Astrocyte (in vitro differentiated cells and primary cell): ENCODE data around the gene ANKUB1. TPM values are rescaled to one million over a fixed set of nuclear protein-coding genes. Genes with fewer than 3 reads are reported as not detected.
A peak's percentile ranks its signal among the peaks of the same experiment; 100 is the strongest.

Experiments used
- DNase-seq: peaks from one replicate; pipeline ENCODE4 v3.0.0-alpha.2; 2010; ENCODE audit warnings: low read depth
- FAIRE-seq: peaks from 2 replicates; lab custom pipeline; 2011; peaks lifted over from hg19 to GRCh38; lab: Jason Lieb, UNC
- H2AFZ ChIP-seq: 2 replicates; pipeline ENCODE4 v1.6.0; 2012; ENCODE audit warnings: low read depth, low read length, inconsistent platforms
- H3K27ac ChIP-seq: 2 replicates; pipeline ENCODE4 v1.5.1; 2011; ENCODE audit warnings: low read depth, low read length, inconsistent platforms
- H3K27me3 ChIP-seq: 2 replicates; pipeline ENCODE4 v1.6.0; 2011; ENCODE audit warnings: low read length, inconsistent platforms; ENCODE audit not compliant: insufficient read depth
- H3K36me3 ChIP-seq: 2 replicates; pipeline ENCODE4 v1.5.1; 2011; ENCODE audit warnings: low read length, inconsistent platforms; ENCODE audit not compliant: insufficient read depth
- H3K4me1 ChIP-seq: 2 replicates; pipeline ENCODE4 v1.5.1; 2011; ENCODE audit warnings: low read length, inconsistent platforms; ENCODE audit not compliant: insufficient read depth
- H3K4me2 ChIP-seq: 2 replicates; pipeline ENCODE4 v1.6.0; 2012; ENCODE audit warnings: low read length, inconsistent platforms
- H3K4me3 ChIP-seq: 2 replicates; pipeline ENCODE4 v1.5.1; 2011; ENCODE audit warnings: low read depth, mild to moderate bottlenecking, low read length, inconsistent platforms; ENCODE audit not compliant: insufficient read depth
- H3K79me2 ChIP-seq: 2 replicates; pipeline ENCODE4 v1.6.0; 2012; ENCODE audit warnings: mild to moderate bottlenecking, low read length, inconsistent platforms; ENCODE audit not compliant: insufficient read depth
- H3K9ac ChIP-seq: 2 replicates; pipeline ENCODE4 v1.6.0; 2012; ENCODE audit warnings: mild to moderate bottlenecking, low read length, inconsistent platforms
- H3K9me3 ChIP-seq: 2 replicates; pipeline ENCODE4 v1.5.1; 2012; ENCODE audit warnings: low read depth, mild to moderate bottlenecking, low read length, inconsistent platforms; ENCODE audit not compliant: insufficient read depth
- H4K20me1 ChIP-seq: 2 replicates; pipeline ENCODE4 v1.6.0; 2012; ENCODE audit warnings: low read length, inconsistent platforms; ENCODE audit not compliant: insufficient read depth
- H3K27ac Mint-ChIP-seq: one replicate; pipeline ENCODE4 v1.8.0; 2021; ENCODE audit warnings: mild to moderate bottlenecking, mixed read lengths; ENCODE audit not compliant: unreplicated experiment
- H3K27me3 Mint-ChIP-seq: one replicate; pipeline ENCODE4 v1.8.0; 2021; ENCODE audit warnings: low read depth, mixed read lengths; ENCODE audit not compliant: unreplicated experiment
- H3K36me3 Mint-ChIP-seq: one replicate; pipeline ENCODE4 v1.8.0; 2021; ENCODE audit warnings: low read depth, mixed read lengths; ENCODE audit not compliant: unreplicated experiment
- H3K4me1 Mint-ChIP-seq: one replicate; pipeline ENCODE4 v1.8.0; 2021; ENCODE audit warnings: low read depth, mixed read lengths; ENCODE audit not compliant: unreplicated experiment
- H3K4me3 Mint-ChIP-seq: one replicate; pipeline ENCODE4 v1.8.0; 2021; ENCODE audit warnings: mild to moderate bottlenecking, moderate library complexity, mixed read lengths; ENCODE audit not compliant: unreplicated experiment
- H3K9me3 Mint-ChIP-seq: one replicate; pipeline ENCODE4 v1.8.0; 2021; ENCODE audit warnings: mild to moderate bottlenecking, mixed read lengths; ENCODE audit not compliant: unreplicated experiment
- CTCF ChIP-seq: IDR thresholded peaks from 2 replicates; pipeline ENCODE4 v1.5.1; 2011; ENCODE audit warnings: low read depth, mild to moderate bottlenecking, inconsistent platforms, low read length, moderate library complexity; ENCODE audit not compliant: insufficient read depth
- EZH2 ChIP-seq: IDR thresholded peaks from 2 replicates; pipeline ENCODE4 v1.6.1; 2012; ENCODE audit warnings: mild to moderate bottlenecking, low read length, inconsistent platforms; ENCODE audit not compliant: insufficient read depth
- total RNA-seq: library from RNA; stranded (reverse); gene quantifications from 2 replicates; pipeline ENCODE4 v1.2.1, GENCODE V29; 2021

The ANKUB1 gene
- total RNA-seq, 1 donor from 2014 or later, result not detected

DNA sequence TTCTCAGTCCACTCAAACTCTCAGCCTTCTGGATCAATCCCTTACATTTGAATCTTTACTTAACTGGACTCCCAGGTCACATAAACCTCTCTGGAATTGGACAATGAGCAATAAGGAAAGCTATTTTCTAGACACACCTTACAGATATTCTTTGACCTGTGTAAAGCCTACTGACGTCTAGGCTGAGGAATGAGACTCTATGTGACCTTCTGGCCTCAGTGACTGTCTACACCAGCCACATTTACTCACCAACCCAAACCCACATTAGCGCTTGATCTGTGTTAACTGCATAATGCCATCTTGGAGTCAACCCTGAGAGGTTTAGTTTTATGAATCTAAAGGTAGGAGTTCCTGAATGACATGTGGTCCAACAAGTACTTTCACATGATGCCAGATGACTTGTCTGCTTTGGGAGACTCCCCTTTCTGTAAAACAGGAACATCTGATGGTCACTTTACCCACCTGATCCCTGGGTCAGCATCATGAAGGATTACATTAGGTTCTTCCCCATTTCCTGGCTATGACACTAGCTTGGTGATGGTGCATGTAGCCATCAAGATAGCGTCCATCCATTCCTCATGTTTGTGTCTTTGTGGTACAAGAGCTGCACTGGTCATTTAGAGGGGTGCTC is 28.7 kb downstream of the ANKUB1 start:
- Histone ChIP-seq H3K4me2 (no peak overlapping the region), H3K27me3 (peaks cover 25% of the 10 kb centered on the region), H3K27ac (no peak overlapping the region), H4K20me1 (no peaks in the 10 kb centered on the region), H3K4me3 (no peak overlapping the region), H3K4me1 (no peaks in the 10 kb centered on the region), H3K79me2 (no peaks in the 10 kb centered on the region), H2AFZ (no peak overlapping the region), H3K9me3 (no peaks in the 10 kb centered on the region), H3K9ac (no peak overlapping the region), H3K36me3 (no peaks in the 10 kb centered on the region)
- Mint-ChIP-seq H3K4me3 (no peak overlapping the region), H3K27me3 (peaks cover 1% of the 10 kb centered on the region), H3K4me1 (no peaks in the 10 kb centered on the region), H3K9me3 (no peaks in the 10 kb centered on the region), H3K36me3 (no peaks in the 10 kb centered on the region), H3K27ac (no peak overlapping the region)
- DNase-seq (no peak), FAIRE-seq (no peak)
- no peak for TF ChIP-seq EZH2
- no peak for TF ChIP-seq CTCF

- H3K9ac ChIP-seq, result no peak overlapping the region
- no peak overlapping the region for H3K27ac ChIP-seq
- peaks cover 4% of the 10 kb centered on the region for H3K36me3 Mint-ChIP-seq
- peaks cover 34% of the 10 kb centered on the region for H3K79me2 ChIP-seq
- TF ChIP-seq EZH2 (no peak), CTCF (no peak)
- H3K27me3 Mint-ChIP-seq, result no peaks in the 10 kb centered on the region
- H3K4me3 Mint-ChIP-seq, result peak overlapping the region; percentile 15
- H3K27me3 ChIP-seq, result no peaks in the 10 kb centered on the region
- peaks cover 12% of the 10 kb centered on the region for H3K36me3 ChIP-seq
- H3K4me3 ChIP-seq, result no peak overlapping the region
- no peaks in the 10 kb centered on the region for H4K20me1 ChIP-seq
- peaks cover 5% of the 10 kb centered on the region for H3K4me1 ChIP-seq
- H3K4me1 Mint-ChIP-seq, result peaks cover 5% of the 10 kb centered on the region
- H3K9me3 ChIP-seq, result no peaks in the 10 kb centered on the region
- H3K4me2 ChIP-seq, result no peak overlapping the region
- peak overlapping the region; percentile 16 for H3K27ac Mint-ChIP-seq
- DNase-seq (no peak), FAIRE-seq (no peak)
- no peaks in the 10 kb centered on the region for H3K9me3 Mint-ChIP-seq
- no peak overlapping the region for H2AFZ ChIP-seq
Measured at GRCh38 chr3:149753717-149754116, 38.6 kb downstream of the ANKUB1 start.

DNA sequence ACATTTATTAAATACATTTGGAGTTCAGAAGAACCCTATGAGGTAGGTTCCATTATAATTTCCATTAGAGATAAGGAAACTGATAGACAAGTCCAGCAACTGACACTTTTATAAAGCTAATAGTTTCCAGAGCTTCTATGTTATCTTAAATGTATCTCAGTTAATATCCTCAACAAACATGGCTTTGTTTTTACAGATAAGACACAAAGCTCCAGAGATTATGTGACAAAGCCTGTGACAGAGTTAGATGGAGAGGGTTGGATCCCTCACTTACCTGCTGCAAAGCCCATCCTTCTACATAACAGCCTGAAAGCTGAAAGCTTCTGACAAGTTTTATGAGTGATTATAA is 39.6 kb downstream of the ANKUB1 start:
- Mint-ChIP-seq H3K4me3 (peak overlapping the region; percentile 96), H3K36me3 (peaks cover 10% of the 10 kb centered on the region), H3K27ac (no peak overlapping the region), H3K27me3 (no peaks in the 10 kb centered on the region), H3K4me1 (peaks cover 5% of the 10 kb centered on the region), H3K9me3 (no peaks in the 10 kb centered on the region)
- H3K4me1 ChIP-seq, result peaks cover 5% of the 10 kb centered on the region
- peaks cover 15% of the 10 kb centered on the region for H3K36me3 ChIP-seq
- no peaks in the 10 kb centered on the region for H3K9me3 ChIP-seq
- H2AFZ ChIP-seq, result peak overlapping the region; percentile 93
- H4K20me1 ChIP-seq, result no peaks in the 10 kb centered on the region
- peak overlapping the region; percentile 95 for H3K4me3 ChIP-seq
- peak overlapping the region; percentile 75 for H3K27ac ChIP-seq
- H3K9ac ChIP-seq, result peak overlapping the region; percentile 92
- no peaks in the 10 kb centered on the region for H3K27me3 ChIP-seq
- no peak for FAIRE-seq
- DNase-seq, result no peak
- peak overlapping the region; percentile 87 for H3K4me2 ChIP-seq
- peaks cover 34% of the 10 kb centered on the region for H3K79me2 ChIP-seq
- TF ChIP-seq EZH2 (no peak), CTCF (no peak)
